Uterus (tissue), 2 donors: ENCODE results near the gene AACS.

Experiments
- POLR2A ChIP-seq, 2 donors: fragments of 450-650 bp; IDR thresholded peaks; one replicate each; pipeline ENCODE4 v1.6.1; 2016; ENCODE audit warnings: antibody characterized with exemption in 2 of 2, mild to moderate bottlenecking in 1 of 2, moderate library complexity in 1 of 2
- TF ChIP-seq, protein P1 (sequence below), 4 experiments: fragments of 200-600 bp in 2 of 4; fragments of 450-650 bp in 2 of 4; sonication (generic) in 2 of 4; IDR thresholded peaks; one replicate each; pipeline ENCODE4 v1.5.1; 2016 to 2019; ENCODE audit warnings: antibody characterized with exemption in 4 of 4, mild to moderate bottlenecking in 2 of 4, moderate library complexity in 1 of 4

GRCh38 chr12:125098676-125099408 is 33.6 kb downstream of the AACS start:
- TF ChIP-seq, protein P1, sequence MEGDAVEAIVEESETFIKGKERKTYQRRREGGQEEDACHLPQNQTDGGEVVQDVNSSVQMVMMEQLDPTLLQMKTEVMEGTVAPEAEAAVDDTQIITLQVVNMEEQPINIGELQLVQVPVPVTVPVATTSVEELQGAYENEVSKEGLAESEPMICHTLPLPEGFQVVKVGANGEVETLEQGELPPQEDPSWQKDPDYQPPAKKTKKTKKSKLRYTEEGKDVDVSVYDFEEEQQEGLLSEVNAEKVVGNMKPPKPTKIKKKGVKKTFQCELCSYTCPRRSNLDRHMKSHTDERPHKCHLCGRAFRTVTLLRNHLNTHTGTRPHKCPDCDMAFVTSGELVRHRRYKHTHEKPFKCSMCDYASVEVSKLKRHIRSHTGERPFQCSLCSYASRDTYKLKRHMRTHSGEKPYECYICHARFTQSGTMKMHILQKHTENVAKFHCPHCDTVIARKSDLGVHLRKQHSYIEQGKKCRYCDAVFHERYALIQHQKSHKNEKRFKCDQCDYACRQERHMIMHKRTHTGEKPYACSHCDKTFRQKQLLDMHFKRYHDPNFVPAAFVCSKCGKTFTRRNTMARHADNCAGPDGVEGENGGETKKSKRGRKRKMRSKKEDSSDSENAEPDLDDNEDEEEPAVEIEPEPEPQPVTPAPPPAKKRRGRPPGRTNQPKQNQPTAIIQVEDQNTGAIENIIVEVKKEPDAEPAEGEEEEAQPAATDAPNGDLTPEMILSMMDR (IDR thresholded peaks at IDR 0.05): no peak
- no peak for TF ChIP-seq POLR2A (IDR thresholded peaks at IDR 0.05)
